ENCODE data around the gene TTLL6.

DNA sequence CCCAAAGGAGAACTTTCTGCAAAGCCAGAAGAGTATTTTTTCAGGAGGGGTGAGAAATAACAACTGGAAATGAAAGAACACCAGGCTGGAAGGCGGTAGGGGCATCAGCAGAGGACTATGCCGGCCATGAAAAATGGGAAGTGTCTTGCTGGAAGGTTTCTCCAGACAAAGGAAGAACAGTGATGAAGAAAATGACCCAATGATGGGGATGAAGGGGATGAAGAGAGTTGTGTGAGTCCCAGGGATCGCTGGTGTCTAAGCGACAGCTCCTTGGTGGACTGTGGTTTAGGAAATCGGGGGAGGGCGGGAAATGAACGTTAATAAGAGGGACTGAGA, 623 bp downstream of the TTLL6 start:
- TF ChIP-seq, protein P1, sequence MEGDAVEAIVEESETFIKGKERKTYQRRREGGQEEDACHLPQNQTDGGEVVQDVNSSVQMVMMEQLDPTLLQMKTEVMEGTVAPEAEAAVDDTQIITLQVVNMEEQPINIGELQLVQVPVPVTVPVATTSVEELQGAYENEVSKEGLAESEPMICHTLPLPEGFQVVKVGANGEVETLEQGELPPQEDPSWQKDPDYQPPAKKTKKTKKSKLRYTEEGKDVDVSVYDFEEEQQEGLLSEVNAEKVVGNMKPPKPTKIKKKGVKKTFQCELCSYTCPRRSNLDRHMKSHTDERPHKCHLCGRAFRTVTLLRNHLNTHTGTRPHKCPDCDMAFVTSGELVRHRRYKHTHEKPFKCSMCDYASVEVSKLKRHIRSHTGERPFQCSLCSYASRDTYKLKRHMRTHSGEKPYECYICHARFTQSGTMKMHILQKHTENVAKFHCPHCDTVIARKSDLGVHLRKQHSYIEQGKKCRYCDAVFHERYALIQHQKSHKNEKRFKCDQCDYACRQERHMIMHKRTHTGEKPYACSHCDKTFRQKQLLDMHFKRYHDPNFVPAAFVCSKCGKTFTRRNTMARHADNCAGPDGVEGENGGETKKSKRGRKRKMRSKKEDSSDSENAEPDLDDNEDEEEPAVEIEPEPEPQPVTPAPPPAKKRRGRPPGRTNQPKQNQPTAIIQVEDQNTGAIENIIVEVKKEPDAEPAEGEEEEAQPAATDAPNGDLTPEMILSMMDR (IDR thresholded peaks at IDR 0.05): no peak
- no peak for TF ChIP-seq POLR2A (IDR thresholded peaks at IDR 0.05)

Measured in body of pancreas (tissue), 4 donors.